ENCODE measurements around the gene FAF1. TPM values are rescaled to one million over a fixed set of nuclear protein-coding genes. Genes with fewer than 3 reads are reported as not detected.

Gene FAF1
- total and polyA plus RNA-seq, 4 donors, result 27.2 to 51.6 (median 37.1) TPM

GRCh38 chr1:50992532-50993318 lies 32.7 kb upstream of the FAF1 start:
- Histone ChIP-seq H3K36me3 (ENCODE audit: control insufficient read depth in 4 of 4, insufficient read depth in 4 of 4, low read length in 4 of 4) (no peaks in the 10 kb centered on the region), H3K4me3 (no peak overlapping the region), H3K27ac (ENCODE audit: low read depth in 1 of 2, low read length in 1 of 2) (no peak overlapping the region), H3K27me3 (ENCODE audit: control insufficient read depth in 3 of 3, insufficient read depth in 3 of 3, low read length in 2 of 3) (no peaks in the 10 kb centered on the region), H3K4me1 (ENCODE audit: control insufficient read depth in 5 of 5, insufficient read depth in 5 of 5, low read length in 5 of 5) (no peaks in the 10 kb centered on the region), H3K9me3 (ENCODE audit: control insufficient read depth in 4 of 4, insufficient read depth in 3 of 4, low read length in 3 of 4) (no peaks in the 10 kb centered on the region), H3K9ac (ENCODE audit: insufficient read depth in 1 of 2, low read length in 2 of 2) (no peak overlapping the region)
- no peak for ATAC-seq (ENCODE audit: insufficient read depth, low FRiP score)
- no peak for TF ChIP-seq CTCF (IDR thresholded peaks at IDR 0.05; ENCODE audit: control extremely low read depth, extremely low read depth)
- no peak for DNase-seq
- 89 to 90% methylated on average over 3 of the region's 3 CpGs for WGBS, 2 donors

GRCh38 chr1:50989694-50990093 lies 29.6 kb upstream of the FAF1 start:
- Histone ChIP-seq H3K9me3 (ENCODE audit: control insufficient read depth in 4 of 4, insufficient read depth in 3 of 4, low read length in 3 of 4) (no peaks in the 10 kb centered on the region), H3K36me3 (ENCODE audit: control insufficient read depth in 4 of 4, insufficient read depth in 4 of 4, low read length in 4 of 4) (no peaks in the 10 kb centered on the region), H3K9ac (ENCODE audit: insufficient read depth in 1 of 2, low read length in 2 of 2) (no peak overlapping the region), H3K4me1 (ENCODE audit: control insufficient read depth in 5 of 5, insufficient read depth in 5 of 5, low read length in 5 of 5) (no peaks in the 10 kb centered on the region), H3K4me3 (no peak overlapping the region), H3K27me3 (ENCODE audit: control insufficient read depth in 3 of 3, insufficient read depth in 3 of 3, low read length in 2 of 3) (peaks cover 0 to 12% (median 9%) of the 10 kb centered on the region in 3 donors), H3K27ac (ENCODE audit: low read depth in 1 of 2, low read length in 1 of 2) (no peak overlapping the region)
- no peak for DNase-seq
- no peak for ATAC-seq (ENCODE audit: insufficient read depth, low FRiP score)
- WGBS, 2 donors, result 91 to 94% methylated on average over 2 of the region's 2 CpGs
- TF ChIP-seq CTCF (IDR thresholded peaks at IDR 0.05; ENCODE audit: control extremely low read depth, extremely low read depth), result no peak

DNA sequence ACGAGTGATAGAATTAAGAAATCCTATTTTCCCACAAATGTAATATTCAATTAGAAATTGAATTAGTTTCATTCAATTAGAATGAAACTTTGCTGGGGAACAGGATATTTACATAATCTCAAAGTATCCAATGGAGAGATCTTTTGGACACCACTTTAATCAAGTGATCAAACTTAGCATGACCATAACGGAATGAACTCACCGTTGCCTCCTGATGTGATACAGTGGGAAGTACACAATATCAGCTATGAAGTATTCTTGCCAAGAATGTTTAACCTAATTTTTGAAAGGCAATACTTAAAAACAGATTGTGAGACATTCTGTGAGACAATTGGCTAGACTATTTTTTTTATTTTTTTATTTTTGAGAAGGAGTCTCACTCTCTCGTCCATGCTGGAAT lies 26.6 kb upstream of the FAF1 start:
- H3K27me3 ChIP-seq (ENCODE audit: control insufficient read depth in 3 of 3, insufficient read depth in 3 of 3, low read length in 2 of 3), result peaks cover 0 to 39% (median 31%) of the 10 kb centered on the region in 3 donors
- H3K27ac ChIP-seq (ENCODE audit: low read depth in 1 of 2, low read length in 1 of 2), result no peak overlapping the region
- H3K4me1 ChIP-seq (ENCODE audit: control insufficient read depth in 5 of 5, insufficient read depth in 5 of 5, low read length in 5 of 5), result no peaks in the 10 kb centered on the region
- H3K9me3 ChIP-seq (ENCODE audit: control insufficient read depth in 4 of 4, insufficient read depth in 3 of 4, low read length in 3 of 4), result no peaks in the 10 kb centered on the region
- ATAC-seq (ENCODE audit: insufficient read depth, low FRiP score) (no peak), DNase-seq (no peak)
- TF ChIP-seq CTCF (IDR thresholded peaks at IDR 0.05; ENCODE audit: control extremely low read depth, extremely low read depth), result no peak
- H3K36me3 ChIP-seq (ENCODE audit: control insufficient read depth in 4 of 4, insufficient read depth in 4 of 4, low read length in 4 of 4), result no peaks in the 10 kb centered on the region
- H3K9ac ChIP-seq (ENCODE audit: insufficient read depth in 1 of 2, low read length in 2 of 2), result no peak overlapping the region
- 74 to 77% methylated on average over 4 of the region's 4 CpGs for WGBS, 2 donors
- H3K4me3 ChIP-seq, result no peak overlapping the region
